Measurements from ENCODE around the gene TMEM132D.
A peak's percentile ranks its signal among the peaks of the same experiment; 100 is the strongest.
"Not testable (repeated sequence)": the region's sequence is repeated elsewhere in the genome, so short reads cannot be mapped to it uniquely, and the experiment has no call there.

TMEM132D gene

DNA sequence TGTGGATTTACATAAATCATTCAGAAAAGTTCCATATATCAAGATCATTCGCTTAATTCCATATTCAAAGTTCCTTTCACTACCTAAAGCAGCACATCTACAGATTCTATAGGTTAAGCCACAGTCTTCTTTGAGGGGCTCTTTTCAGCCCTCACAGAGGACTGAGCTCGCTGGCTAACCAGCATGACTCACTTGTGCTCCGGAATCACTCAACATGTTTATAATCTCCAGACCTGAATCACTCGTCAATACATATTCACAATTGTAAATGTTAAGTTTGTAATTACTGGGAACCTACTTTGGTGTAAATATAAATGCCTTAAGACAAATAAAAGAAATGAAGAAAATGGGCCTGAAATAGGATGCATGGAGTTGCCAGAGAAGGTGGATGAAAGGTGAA, 315.7 kb downstream of the TMEM132D start:
- peak; percentile 23 for DNase-seq (ENCODE audit: low read depth)

DNA sequence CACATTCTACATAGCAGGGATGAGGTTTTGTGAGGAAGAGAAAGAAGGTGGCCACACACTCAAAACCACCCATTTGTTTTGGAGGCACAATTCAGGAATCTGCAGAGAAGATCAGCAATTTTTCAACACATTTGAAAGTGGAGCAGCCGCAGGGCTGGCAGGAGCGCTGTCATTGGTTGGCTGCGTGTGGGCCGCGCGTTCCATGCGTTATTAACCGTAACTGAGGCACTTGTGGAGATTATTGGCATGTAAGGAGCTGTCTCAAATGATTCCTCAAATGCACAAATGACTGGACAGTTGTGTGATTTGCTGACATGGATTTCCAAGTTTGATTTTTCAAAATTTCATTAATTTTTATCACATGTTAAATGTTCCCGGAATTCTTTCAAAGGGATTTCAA, 318.5 kb downstream of the TMEM132D start:
- DNase-seq (ENCODE audit: low read depth), result no peak

DNA sequence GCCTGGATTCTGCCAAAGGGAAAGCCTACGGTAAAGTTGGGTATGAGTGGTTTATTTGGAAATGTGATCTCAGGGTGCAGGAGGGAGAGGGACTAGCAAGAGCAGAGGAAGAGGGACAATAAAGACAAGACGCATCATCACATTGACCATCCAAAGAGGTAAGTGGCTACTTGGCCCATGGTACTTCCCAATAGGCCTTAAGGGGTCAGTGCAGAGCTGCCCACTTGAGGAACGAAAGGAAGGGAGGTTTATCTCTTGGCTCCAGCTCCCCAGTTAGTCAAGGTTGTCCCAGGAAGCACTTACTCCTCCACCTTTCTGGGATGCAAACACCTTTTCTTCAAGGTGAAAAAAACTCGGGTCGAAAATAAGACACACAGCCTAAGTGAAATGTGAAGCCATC, 323.9 kb downstream of the TMEM132D start:
- no peak for DNase-seq (ENCODE audit: low read depth)

DNA sequence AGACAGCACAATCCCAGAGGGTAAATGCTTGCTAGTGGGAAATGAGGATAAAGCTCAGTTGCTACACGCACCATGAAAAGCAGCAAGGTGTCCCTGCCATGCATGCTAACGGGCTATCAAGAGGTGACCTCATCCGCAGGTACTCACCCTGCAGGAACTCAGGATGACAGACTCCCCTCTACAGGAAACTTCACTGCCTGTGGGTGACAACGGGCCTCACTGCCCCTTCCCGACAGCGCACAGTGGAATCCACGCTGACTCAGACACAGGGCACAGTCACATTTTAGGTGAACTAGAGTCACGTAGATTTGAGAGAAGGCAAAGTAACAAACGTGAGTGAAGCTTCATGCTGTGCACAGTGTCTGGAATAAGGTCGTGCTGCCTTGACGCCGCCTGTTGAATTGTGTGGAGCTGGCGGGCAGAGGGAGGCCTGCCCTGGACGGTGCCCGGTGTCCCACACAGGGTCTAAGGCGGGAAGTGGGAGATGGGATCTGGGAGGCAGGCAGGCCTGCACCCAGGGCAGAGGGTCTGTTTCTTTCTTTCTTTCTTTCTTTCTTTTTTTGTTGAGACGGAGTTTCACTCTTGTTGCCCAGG, 331.8 kb downstream of the TMEM132D start:
- DNase-seq (ENCODE audit: low read depth), result no peak

DNA sequence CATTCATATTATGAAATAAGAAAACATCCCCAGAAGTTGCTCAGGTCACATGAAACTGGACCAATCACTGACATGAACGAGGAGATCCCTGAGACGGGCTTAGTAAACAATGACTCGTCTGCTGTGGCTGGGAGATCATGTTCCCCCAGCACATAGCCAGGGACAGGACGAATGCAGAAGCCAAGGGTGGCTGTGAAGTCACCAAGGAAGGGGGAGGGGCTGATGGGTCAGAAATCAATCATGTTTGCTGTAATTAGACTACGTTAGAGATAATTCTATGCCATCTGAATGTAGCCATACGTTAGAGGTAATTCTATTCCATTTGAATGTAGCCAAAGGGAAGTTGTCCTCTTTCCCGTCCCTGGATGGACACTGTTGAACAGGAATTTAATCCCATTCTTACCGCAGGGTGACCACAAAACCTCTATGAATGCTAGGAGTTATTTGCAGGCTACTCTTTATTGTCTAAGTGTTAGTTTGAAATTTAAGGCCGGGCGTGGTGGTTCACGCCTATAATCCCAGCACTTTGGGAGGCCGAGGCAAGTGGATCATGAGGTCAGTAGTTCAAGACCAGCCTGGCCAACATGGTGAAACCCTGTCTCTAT, 332.9 kb downstream of the TMEM132D start:
- DNase-seq (ENCODE audit: low read depth), result peak; percentile 17

DNA sequence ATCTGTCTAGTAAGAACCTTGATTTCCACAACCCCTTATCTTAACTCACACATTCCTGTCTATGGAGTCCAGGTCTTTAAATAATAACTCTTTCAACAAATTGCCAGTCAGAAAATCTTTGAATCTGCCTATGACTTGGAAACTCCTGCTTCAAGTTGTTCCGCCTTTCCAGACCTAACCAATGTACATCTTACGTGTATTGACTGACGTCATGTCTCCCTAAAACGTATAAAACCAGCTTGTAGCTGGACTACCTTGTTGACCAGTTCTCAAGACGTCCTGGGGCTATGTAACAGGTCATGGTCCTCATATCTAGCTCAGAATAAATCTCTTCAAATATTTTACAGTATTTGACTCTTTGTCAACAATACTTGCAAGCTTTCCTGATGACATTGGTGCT, 337.0 kb downstream of the TMEM132D start:
- no peak for DNase-seq (ENCODE audit: low read depth)

DNA sequence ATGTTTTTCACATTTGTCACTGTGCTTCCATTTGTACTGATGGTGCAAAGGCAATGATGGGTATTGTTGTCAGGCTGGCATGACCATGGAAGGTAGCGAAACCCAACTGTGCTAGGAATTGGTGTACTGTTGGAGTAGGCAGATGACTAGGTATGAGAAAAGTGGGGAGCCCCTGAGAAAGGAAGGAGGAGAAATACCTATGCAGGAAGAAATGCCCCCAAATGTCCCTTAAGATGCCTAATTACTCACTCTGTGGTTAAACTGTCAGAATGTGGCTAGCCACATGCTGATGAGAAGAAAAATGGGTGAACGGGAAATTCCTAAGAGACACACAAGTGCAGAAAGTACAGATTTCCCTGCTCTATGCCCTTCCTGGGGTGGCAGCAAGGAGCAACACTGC, 339.1 kb downstream of the TMEM132D start:
- no peak for DNase-seq (ENCODE audit: low read depth)

DNA sequence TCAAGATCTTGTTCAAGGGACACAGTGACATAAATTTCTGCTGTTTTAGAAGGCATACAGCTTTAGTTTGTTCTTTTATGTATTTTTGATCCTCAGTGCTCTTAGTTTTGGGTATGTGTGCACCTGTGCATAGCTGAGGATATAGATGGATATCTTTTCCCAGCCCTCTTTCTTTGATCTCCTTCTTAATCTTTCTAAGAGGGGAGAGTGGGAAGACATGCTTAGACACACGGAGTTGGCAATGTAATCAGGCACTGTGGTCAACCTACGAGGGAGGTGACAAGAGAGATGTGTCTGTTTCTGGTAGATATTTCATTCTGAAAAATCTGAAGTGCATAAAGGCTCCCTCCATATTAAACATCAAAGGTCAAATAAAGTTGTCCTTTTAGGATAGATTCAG, 340.6 kb downstream of the TMEM132D start:
- no peak for DNase-seq (ENCODE audit: low read depth)

DNA sequence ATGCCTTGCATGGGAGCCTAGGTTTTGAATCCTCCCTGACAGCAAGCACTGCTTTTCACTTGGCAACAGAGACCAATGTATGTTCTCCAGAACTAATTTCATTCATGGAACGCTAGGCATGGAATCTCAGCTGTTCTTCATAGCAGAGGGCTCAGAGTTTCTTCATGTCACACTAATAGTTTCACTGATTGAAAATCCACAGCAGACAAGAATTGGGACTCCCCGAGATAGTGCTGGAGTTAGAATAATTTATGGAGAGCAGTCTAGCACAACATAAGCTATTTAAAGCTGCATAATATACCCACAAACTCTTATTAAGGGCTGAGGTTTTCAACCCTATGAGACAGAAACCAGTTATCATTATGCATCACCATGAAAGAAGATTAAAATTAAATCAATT, 342.5 kb downstream of the TMEM132D start:
- DNase-seq (ENCODE audit: low read depth), result no peak

DNA sequence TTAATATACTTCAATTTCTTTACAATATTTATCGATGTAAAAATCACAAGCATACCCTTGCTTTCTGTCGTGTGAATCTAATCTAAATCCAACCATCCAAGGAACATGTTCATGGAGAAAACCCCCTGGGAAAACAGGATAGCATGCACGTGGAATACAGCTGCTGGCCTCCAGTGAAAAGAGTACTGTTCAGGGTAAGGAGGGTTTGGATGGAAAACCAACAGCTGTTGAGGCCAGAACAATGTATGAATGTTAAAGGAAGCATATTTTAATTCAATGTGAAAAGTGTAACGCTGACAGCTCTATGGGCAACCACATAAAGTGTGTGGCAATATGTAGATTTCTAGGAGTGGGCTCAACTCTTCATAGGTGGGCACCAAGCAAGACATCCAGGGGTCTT, 344.0 kb downstream of the TMEM132D start:
- no peak for DNase-seq (ENCODE audit: low read depth)

DNA sequence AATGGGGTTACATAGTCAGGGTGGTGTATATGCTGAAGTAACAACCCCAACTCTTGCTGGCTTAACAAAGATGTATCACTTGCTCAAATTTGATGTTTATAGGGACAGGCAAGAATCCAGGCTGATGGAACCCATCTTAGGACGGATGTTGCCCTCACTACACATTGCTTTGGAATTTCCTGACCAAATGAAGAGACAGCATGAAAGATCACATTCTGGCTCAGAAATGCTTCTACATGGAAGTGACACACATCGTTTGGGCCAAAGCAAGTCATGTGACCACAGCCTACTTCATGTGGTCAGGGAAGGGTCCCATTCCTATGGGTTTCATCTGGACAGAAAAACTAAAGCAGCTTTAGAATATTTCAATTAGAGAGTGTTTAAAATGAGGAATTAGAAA, 345.8 kb downstream of the TMEM132D start:
- DNase-seq (ENCODE audit: low read depth), result peak; percentile 10

DNA sequence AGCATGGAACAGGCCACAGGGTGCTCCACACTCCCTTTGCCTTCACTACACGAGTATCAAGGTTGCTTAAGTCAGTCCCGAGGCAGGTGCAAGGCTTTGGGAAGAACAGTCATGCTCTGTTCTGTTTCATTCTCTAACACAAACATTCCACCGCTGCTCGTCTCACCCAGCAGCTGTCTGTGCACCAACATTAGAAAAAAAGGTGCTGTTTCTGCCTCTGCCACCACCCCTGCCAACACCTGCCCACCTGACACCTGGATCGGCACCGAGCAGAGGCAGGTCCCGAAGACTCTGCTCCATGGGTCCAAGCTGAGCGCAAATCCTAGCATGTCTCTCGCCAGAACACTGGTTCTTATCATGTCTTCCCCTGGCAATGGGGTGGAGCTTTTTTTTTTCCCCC, 347.7 kb downstream of the TMEM132D start:
- DNase-seq (ENCODE audit: low read depth), result no peak

DNA sequence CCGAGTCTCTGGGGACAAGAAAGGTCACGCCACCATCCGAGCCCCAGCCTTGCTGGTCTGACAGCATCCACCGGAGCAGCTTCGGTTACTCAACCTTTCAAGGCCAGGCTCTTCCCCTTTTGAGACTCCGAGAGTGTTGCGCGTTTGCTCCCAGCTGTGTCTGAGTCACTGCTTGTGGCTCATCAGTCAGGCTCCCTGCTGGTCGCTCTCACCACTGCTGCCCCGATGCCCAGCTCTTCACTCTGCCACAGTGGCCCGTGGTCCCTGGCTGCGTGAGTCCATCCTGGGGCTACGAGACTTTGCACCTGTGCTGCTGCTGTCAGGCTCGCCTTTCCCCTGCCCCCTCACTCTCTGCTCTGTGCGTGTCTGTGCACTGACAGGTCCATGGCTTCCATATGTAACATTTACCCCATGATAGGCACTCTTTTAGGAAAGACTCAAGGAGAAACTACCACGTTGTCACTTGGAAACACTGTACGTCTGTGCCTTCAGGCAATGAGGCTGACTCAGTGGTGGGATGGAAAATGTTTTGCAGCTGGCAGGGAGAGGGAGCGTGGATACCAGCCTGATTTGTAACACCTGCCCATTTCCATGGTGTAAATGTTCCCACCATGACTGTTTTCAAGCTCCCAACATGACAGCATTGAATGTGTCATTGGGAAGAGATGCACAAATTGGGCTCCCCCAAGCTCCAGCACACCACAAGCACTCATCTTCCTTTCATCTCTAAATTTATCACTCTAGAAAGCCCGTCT, 350.7 kb downstream of the TMEM132D start:
- DNase-seq (ENCODE audit: low read depth), result peak; percentile 32

DNA sequence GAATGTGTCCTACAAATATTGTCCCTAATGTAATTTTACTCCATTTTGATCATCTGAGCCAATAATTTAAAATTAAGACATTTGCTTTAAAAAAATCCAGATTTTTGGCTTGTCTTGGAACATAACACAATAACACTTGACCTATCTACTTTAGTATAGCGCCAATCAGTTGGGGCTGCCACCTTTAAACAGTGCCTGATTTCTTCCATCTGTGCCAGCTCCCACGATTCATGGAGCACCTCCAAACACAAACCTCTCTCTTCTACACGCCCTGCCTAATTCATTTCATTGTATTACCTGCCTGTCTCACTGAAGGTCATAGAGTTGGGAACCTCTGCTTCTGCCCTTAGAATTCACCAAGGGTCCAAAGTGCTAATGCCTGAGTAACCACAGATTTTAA, 352.4 kb downstream of the TMEM132D start:
- no peak for DNase-seq (ENCODE audit: low read depth)

DNA sequence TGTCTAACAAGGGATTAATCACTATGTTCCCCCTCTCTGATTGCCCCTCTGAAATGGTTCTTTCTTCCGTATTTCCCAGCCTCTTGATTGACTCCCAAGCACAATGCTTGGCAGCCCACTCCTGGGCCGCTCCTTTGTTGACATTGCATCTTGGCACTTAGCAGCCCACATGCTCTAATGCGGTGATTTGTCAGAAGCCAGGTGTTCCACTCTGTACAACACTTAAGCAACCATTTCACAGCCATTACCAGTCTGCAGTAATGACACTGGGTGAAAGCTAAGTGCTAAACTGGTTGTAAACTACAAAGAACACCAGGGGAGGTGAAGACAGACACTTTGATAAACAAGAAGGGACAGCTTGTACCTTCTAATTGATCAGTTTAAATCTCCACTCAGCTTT, 353.5 kb downstream of the TMEM132D start:
- no peak for DNase-seq (ENCODE audit: low read depth)

DNA sequence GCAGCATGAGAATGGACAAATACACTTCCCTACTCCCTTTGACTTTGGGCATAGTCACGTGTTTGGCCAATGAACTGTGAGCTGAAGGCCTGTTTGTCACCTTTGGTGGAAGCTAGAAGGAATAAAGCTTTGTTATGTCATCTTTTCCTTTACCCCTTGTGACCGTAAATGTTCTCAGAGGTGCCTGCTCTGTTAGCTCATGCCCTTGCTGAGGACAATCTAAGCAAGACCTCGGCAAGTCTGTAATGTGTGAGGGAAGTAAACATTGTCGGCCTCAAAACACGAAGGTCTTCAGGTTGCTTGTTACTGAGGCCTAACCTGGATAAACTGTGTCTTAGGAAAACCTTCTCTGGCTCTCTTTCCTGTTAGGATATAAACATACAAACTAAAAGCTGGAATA, 354.2 kb downstream of the TMEM132D start:
- DNase-seq (ENCODE audit: low read depth), result no peak

DNA sequence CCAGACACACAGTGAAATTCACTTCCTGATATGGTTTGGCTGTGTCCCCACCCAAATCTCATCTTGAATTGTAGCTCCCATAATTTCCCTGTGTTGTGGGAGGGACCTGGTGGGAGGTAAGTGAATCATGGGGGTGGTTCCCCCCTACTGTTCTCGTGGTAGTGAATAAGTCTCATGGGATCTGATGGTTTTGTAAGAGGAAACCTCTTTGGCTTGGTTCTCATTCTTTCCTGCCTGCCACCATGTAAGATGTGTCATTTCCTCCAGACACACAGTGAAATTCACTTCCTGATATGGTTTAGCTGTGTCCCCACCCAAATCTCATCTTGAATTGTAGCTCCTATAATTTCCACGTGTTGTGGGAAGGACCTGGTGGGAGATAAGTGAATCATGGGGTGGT, 354.8 kb downstream of the TMEM132D start:
- not testable (repeated sequence) for DNase-seq (ENCODE audit: low read depth)

DNA sequence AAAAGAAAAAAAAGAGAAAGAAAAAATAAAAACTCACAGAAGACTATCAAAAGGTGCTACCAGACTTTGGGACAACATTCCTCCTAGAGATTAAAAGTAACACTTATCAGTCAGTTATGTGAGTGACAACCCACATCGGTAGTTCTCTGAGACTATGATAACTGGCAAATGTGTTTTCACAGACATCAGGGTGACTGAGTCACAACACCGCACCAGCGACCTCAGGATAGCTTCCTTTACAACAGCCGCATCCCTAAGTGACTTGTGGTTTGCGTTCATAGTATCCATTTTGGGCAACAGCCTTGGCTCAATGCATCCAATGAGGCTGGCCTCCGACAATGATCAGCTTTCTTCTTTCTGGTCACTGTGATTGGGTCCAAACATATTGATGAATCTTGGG, 359.1 kb downstream of the TMEM132D start:
- DNase-seq (ENCODE audit: low read depth), result no peak

DNA sequence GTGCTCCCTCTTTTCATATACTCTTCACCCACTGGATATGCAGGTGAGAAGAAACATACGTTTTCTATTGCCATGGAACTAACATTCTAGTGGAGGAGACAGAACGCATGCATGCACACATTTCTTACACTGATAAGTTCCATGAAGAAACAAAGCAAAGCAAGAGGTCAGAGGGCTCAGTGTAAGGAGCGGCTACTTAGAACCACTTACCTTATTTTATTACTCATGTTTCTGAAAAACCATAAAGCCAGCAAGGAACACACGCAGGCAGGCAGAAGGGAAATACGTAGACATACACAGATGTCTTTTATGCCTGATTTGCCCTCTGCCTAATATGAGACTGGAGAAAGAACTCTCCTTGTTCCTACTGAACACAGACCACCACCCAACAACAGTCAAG, 362.9 kb downstream of the TMEM132D start:
- no peak for DNase-seq (ENCODE audit: low read depth)

DNA sequence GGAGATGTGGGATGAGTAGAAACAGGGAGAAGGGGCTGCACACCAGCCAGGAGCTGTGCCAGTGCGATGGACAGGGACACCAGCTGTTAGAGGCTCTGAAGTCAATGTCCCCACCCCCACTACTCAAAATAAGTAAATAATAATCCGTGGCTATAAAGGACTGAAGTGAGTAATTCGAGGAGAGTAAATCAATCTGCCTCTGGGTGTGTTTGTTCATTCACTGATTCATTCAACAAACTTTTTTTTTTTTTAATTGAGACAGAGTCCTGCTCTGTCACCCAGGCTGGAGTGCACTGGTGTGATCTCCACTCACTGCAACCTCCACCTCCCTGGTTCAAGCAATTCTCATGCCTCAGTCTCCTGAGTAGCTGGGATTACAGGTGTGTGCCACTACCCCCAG, 363.6 kb downstream of the TMEM132D start:
- DNase-seq (ENCODE audit: low read depth), result no peak

DNA sequence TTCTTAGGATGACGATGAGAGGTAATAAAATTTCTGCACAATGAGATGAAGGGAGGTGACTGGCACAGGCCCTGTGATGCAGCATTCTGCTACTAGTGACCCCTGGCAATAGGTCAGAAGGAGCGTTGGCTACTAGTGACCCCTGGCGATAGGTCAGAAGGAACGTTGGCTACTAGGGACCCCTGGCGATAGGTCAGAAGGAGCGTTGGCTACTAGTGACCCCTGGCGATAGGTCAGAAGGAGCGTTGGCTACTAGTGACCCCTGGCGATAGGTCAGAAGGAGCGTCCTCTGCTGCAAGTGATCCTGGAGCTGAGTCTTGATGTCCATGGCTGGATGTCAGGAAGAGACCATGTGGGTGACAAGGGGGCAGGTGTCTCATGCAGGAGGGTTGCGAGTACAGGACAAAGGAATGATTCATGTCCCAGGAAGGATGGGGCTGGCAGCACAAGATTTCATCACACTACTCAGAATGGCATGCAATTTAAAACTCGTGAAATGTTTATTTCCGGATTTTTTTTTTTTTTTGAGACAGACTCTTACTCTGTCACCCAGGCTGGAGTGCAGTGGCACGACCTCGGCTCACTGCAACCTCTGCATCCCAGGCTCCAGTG, 365.0 kb downstream of the TMEM132D start:
- DNase-seq (ENCODE audit: low read depth), result not testable (repeated sequence)

DNA sequence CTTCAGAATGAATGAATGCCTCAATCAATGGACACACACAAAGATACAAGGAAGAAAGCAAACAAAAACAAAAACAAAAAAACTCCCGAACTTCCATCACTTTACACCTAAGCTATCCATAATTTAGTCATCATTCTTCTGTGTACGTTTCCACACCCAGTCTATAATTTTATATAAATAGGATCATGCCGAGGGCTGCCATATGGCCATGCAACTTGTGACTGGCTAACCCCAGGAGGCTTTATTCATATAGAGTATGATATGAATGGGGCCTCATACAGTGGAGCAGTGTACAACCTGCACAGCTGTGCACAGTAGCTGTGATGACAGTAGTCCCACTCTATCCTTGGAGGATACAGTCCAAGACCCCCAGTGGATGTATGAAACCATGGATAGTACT, 365.7 kb downstream of the TMEM132D start:
- DNase-seq (ENCODE audit: low read depth), result no peak

All from iris pigment epithelial cell (primary cell).